Measurements from ENCODE around the gene CACNB4.

DNA sequence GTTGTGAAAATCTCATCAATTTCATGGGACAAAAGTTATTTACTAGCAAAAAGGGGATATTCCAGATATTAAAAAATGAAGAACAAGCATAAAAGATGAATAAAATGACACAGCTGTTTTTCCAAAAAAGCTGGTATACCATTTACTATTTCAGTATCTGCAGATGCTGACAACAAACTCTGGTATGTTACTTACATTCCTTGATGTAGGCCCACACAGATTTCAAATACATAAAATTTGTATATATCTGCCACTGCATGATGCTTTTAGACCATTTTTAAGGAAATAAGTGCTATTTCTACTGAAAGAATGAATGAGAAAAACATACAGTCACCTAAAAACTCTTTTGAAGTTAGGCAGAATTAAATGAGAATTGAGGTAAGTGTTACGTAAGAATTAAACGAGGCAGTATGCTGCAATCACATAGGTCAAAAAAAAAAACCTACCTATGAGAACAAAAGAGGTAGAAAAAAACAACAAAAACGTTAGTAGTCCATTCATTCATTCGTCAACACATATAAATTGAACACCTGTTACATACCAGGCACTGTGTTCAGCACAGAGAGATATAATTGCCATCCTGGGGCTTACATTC lies 303.1 kb downstream of the CACNB4 start:
- TF ChIP-seq, protein P1, sequence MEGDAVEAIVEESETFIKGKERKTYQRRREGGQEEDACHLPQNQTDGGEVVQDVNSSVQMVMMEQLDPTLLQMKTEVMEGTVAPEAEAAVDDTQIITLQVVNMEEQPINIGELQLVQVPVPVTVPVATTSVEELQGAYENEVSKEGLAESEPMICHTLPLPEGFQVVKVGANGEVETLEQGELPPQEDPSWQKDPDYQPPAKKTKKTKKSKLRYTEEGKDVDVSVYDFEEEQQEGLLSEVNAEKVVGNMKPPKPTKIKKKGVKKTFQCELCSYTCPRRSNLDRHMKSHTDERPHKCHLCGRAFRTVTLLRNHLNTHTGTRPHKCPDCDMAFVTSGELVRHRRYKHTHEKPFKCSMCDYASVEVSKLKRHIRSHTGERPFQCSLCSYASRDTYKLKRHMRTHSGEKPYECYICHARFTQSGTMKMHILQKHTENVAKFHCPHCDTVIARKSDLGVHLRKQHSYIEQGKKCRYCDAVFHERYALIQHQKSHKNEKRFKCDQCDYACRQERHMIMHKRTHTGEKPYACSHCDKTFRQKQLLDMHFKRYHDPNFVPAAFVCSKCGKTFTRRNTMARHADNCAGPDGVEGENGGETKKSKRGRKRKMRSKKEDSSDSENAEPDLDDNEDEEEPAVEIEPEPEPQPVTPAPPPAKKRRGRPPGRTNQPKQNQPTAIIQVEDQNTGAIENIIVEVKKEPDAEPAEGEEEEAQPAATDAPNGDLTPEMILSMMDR (IDR thresholded peaks at IDR 0.05), result no peak
- TF ChIP-seq POLR2A (IDR thresholded peaks at IDR 0.05), result no peak
- TF ChIP-seq EP300 (IDR thresholded peaks at IDR 0.05; ENCODE audit: low read depth), result no peak
